ENCODE results near the gene SCLT1. TPM values are rescaled to one million over a fixed set of nuclear protein-coding genes. Genes with fewer than 3 reads are reported as not detected.
A peak's percentile ranks its signal among the peaks of the same experiment; 100 is the strongest.

The SCLT1 gene
- total RNA-seq, 2 donors from 2014 or later = 9.5 to 14.0 TPM

DNA sequence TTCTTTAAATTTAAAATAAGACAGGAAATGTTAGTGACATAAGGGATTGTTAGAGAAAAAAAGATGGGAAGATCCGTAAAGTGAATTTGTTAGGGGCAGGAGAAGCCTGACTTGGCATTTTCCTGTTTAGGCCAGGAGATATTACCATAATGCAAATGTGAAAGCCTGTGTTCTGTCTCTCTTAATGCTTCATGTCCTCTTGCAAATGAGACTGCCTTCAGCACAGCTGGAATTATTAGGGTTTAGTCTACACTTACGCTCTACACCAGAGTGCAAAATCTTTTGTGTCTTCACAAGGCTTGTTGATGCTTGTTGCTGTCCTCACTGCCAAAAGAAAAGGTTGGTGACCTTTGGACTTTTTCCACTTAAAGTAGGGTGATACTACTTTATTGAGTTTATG lies 227.1 kb downstream of the SCLT1 start:
- Histone ChIP-seq H3K27ac (no peak overlapping the region), H3K4me1 (ENCODE audit: control insufficient read depth in 1 of 2, low read depth in 2 of 2) (peaks cover 4% of the 10 kb centered on the region in 2 donors), H3K4me3 (no peak overlapping the region), H3K9me3 (no peaks in the 10 kb centered on the region), H3K27me3 (replicated peaks; ENCODE audit: insufficient read depth) (no peaks in the 10 kb centered on the region), H3K36me3 (peaks cover 37% of the 10 kb centered on the region)
- ATAC-seq (ENCODE audit: insufficient number of reproducible peaks, low FRiP score, low read depth) (no peak), DNase-seq (ENCODE audit: low spot score) (no peak)
- TF ChIP-seq, protein P1, sequence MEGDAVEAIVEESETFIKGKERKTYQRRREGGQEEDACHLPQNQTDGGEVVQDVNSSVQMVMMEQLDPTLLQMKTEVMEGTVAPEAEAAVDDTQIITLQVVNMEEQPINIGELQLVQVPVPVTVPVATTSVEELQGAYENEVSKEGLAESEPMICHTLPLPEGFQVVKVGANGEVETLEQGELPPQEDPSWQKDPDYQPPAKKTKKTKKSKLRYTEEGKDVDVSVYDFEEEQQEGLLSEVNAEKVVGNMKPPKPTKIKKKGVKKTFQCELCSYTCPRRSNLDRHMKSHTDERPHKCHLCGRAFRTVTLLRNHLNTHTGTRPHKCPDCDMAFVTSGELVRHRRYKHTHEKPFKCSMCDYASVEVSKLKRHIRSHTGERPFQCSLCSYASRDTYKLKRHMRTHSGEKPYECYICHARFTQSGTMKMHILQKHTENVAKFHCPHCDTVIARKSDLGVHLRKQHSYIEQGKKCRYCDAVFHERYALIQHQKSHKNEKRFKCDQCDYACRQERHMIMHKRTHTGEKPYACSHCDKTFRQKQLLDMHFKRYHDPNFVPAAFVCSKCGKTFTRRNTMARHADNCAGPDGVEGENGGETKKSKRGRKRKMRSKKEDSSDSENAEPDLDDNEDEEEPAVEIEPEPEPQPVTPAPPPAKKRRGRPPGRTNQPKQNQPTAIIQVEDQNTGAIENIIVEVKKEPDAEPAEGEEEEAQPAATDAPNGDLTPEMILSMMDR (IDR thresholded peaks at IDR 0.05) = no peak

DNA sequence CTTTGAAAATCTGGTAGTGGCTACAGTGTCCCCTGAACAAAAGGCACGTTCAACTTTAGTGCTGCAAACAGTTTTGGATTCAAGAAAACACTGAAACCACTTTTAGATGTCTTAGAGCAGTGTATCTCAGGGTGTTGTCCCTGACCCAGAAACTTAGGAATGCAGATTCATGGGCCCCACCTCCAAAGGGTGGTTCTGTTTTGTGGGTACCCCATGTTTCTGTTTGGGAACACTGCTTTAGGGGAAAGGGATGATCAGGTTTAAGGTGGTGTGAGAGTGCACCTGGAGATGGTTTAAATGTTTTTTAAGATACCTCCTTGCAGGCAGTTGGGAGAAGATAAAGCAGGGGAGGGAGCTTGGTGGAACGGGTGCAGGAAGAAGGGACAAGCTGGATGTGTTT lies 228.2 kb downstream of the SCLT1 start:
- H3K27me3 ChIP-seq (replicated peaks; ENCODE audit: insufficient read depth) = no peaks in the 10 kb centered on the region
- ATAC-seq (ENCODE audit: insufficient number of reproducible peaks, low FRiP score, low read depth) (no peak), DNase-seq (ENCODE audit: low spot score) (no peak)
- peaks cover 4 to 8% of the 10 kb centered on the region in 2 donors for H3K4me1 ChIP-seq (ENCODE audit: control insufficient read depth in 1 of 2, low read depth in 2 of 2)
- H3K9me3 ChIP-seq = no peaks in the 10 kb centered on the region
- H3K27ac ChIP-seq = no peak overlapping the region
- H3K4me3 ChIP-seq = no peak overlapping the region
- TF ChIP-seq, protein P1 (IDR thresholded peaks at IDR 0.05) = no peak
- peaks cover 42% of the 10 kb centered on the region for H3K36me3 ChIP-seq

DNA sequence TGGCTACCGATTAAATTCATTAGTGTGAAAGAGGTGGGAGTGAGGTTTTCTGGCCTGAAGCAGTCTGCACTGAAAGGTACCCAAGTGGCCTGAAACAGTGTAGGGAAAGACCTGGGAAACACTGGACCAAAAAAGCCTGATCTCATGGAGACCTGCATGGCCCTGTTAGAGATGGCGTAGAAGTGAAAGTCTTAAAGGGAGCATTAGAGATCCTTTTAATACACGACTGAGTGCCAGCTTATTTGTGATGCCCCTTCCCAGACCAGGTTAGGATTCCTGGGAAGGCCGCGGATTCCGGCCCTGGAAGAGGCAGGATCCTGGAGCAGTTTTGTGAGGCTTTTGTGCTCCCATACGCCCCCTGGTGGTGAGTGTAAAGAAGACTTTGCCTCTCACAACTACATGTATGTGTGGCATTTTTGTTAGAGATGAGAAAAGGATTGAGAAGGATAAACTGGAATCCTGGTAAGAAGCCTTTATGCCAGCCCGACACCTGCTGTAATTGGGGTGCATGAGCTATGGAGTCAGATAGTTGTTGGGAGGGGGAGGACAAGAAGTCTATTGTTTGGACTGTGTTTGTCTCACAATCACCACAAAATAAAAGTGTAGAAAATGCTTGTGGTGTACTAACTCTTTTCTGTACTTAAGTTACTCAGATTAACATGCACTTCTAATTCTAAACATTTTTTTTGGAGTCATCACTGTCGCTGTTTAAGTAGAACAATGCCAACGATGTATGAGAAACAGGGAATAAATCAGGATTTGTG lies 229.8 kb downstream of the SCLT1 start:
- Histone ChIP-seq H3K27ac (peak overlapping the region; percentile 24 to 25), H3K27me3 (replicated peaks; ENCODE audit: insufficient read depth) (no peaks in the 10 kb centered on the region), H3K4me3 (no peak overlapping the region), H3K9me3 (no peaks in the 10 kb centered on the region), H3K36me3 (peaks cover 35% of the 10 kb centered on the region), H3K4me1 (ENCODE audit: control insufficient read depth in 1 of 2, low read depth in 2 of 2) (peaks cover 10 to 24% of the 10 kb centered on the region in 2 donors)
- DNase-seq (ENCODE audit: low spot score) (no peak), ATAC-seq (ENCODE audit: insufficient number of reproducible peaks, low FRiP score, low read depth) (peak; percentile 59)
- TF ChIP-seq, protein P1 (IDR thresholded peaks at IDR 0.05) = peak; percentile 94

DNA sequence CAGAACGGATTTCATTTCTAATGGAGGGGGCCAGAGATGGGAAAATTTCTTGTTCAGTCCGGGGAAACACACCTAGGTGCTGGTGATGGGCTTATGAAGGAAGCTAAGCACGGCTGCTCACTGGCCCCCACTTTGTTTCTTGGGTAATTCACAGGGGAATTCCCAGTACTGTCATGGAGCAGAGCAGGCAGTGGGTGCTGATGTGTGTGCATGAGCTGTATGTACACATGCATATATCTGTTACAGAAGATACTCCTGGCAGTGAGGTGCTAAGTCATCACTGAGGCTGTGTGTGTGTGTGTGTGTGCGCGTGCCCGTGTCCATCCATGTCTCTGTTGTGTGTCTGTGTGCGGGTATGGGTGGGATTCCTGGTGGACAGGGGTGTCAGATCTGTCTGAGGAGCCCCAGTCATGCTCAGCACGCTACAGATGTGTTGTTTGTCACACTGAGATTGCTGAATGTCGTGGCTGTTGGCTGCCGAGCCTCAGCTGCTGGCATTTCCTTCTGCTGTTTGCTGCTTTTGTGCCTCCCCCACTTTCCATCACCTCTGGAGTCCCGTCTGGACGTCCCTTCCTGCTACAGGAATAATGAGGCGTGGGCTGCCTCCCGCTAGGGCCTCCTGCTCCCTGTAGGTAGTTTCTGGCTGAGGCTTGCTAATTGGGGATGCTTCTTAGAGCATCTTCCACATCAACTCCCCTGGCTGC lies 230.6 kb downstream of the SCLT1 start:
- TF ChIP-seq, protein P1 (IDR thresholded peaks at IDR 0.05) = no peak
- no peak overlapping the region for H3K4me3 ChIP-seq
- peaks cover 34% of the 10 kb centered on the region for H3K36me3 ChIP-seq
- H3K27me3 ChIP-seq (replicated peaks; ENCODE audit: insufficient read depth) = no peaks in the 10 kb centered on the region
- peaks cover 10 to 31% of the 10 kb centered on the region in 2 donors for H3K4me1 ChIP-seq (ENCODE audit: control insufficient read depth in 1 of 2, low read depth in 2 of 2)
- DNase-seq (ENCODE audit: low spot score) (no peak), ATAC-seq (ENCODE audit: insufficient number of reproducible peaks, low FRiP score, low read depth) (no peak)
- H3K27ac ChIP-seq = peak overlapping the region; percentile 24 to 25
- no peaks in the 10 kb centered on the region for H3K9me3 ChIP-seq

DNA sequence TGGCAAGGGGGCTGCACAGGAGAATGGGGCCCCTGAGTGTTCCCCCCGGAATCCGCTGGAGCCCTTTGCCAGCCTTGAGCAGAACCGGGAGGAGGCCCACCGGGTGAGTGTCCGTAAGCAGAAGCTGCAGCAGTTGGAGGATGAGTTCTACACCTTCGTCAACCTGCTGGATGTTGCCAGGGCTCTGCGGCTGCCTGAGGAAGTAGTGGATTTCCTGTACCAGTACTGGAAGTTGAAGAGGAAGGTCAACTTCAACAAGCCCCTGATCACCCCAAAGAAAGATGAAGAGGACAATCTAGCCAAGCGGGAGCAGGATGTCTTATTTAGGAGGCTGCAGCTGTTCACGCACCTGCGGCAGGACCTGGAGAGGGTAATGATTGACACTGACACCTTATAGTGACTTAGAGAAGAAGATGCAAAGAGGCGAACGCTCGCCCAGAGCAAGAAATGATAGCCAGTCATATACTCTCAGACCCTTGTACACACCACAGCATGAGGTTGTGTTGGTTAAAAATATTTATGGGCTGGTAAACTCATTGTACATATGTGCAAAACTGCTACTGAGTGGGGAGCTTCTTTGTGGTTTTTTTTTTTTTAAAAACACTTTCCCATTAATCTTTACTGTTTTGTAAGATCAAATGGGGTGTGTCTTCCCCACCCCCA lies 231.4 kb downstream of the SCLT1 start:
- no peak for DNase-seq (ENCODE audit: low spot score)
- ATAC-seq (ENCODE audit: insufficient number of reproducible peaks, low FRiP score, low read depth) = no peak
- TF ChIP-seq, protein P1 (IDR thresholded peaks at IDR 0.05) = no peak
- Histone ChIP-seq H3K27me3 (replicated peaks; ENCODE audit: insufficient read depth) (no peaks in the 10 kb centered on the region), H3K36me3 (peaks cover 36% of the 10 kb centered on the region), H3K4me3 (no peak overlapping the region), H3K4me1 (ENCODE audit: control insufficient read depth in 1 of 2, low read depth in 2 of 2) (peaks cover 10 to 31% of the 10 kb centered on the region in 2 donors), H3K9me3 (no peaks in the 10 kb centered on the region), H3K27ac (no peak overlapping the region)
